Adrenal gland (tissue), 12 donors: ENCODE measurements around the gene RAVER2. TPM values are rescaled to one million over a fixed set of nuclear protein-coding genes. Genes with fewer than 3 reads are reported as not detected.

Experiments
- DNase-seq, 7 donors: peaks; one replicate each; pipeline ENCODE4 v3.0.0-alpha.2; 2019 to 2020
- H3K27ac ChIP-seq, 5 donors: fragments of 200-600 bp; sonication (generic) in 4 of 5; 1 replicate in 3 of 5; 2 replicates in 2 of 5; pipeline versions ENCODE4 v1.5.1 to v1.8.0; 2016 to 2020; ENCODE audit warnings: mild to moderate bottlenecking in 1 of 5
- H3K27me3 ChIP-seq: fragments of 200-600 bp; 2 replicates; pipeline ENCODE4 v1.8.0; 2021
- H3K36me3 ChIP-seq, 2 donors: fragments of 200-600 bp; replicated peaks in 1 of 2; 1 replicate in 1 of 2; 2 replicates in 1 of 2; pipeline versions ENCODE4 v1.5.1 to v1.8.0; 2018 to 2022
- H3K4me1 ChIP-seq, 2 donors: fragments of 200-600 bp; replicated peaks in 1 of 2; 1 replicate in 1 of 2; 2 replicates in 1 of 2; pipeline versions ENCODE4 v1.5.1 to v1.8.0; 2018 to 2021
- H3K4me3 ChIP-seq, 4 donors: fragments of 200-600 bp; sonication (generic) in 3 of 4; one replicate each; pipeline ENCODE4 v1.5.1; 2016 to 2018
- H3K9me3 ChIP-seq, 3 donors: fragments of 200-600 bp; sonication (generic) in 1 of 3; replicated peaks in 1 of 3; 1 replicate in 2 of 3; 2 replicates in 1 of 3; pipeline versions ENCODE4 v1.5.1 to v1.8.0; 2016 to 2021
- POLR2A ChIP-seq, 2 donors: fragments of 450-650 bp; IDR thresholded peaks; one replicate each; pipeline ENCODE4 v1.6.1; 2017; ENCODE audit warnings: antibody characterized with exemption in 2 of 2, mild to moderate bottlenecking in 2 of 2, moderate library complexity in 1 of 2
- WGBS, 4 donors: extraction: QIAGEN DNeasy Blood & Tissue Kit in 2 of 4; methylation state at CpG; one replicate each; pipeline versions ENCODE4 v1.1.5 to v1.1.7; 2013 to 2017; 5-methylcytosine and 5-hydroxymethylcytosine counted together
- intact Hi-C, 2 donors: fragments of 100-400 bp; cut with DNase I; formaldehyde crosslinking; loops; one replicate each; pipeline versions ENCODE4 v1.14.1 to v1.15.0; 2022 to 2023
- polyA plus RNA-seq, 3 donors: library from polyadenylated mRNA; stranded (reverse); fragments of 200-250 nt in 2 of 3; fragments of 350-450 nt in 1 of 3; fragmentation: Illumina TruSeq in 1 of 3; extraction: RNeasy Lipid Tissue Mini Kit (QIAGEN cat#74804) in 1 of 3; gene quantifications; one replicate each; pipeline ENCODE4 v1.2.3, GENCODE V29; 2013 to 2014
- total RNA-seq, 9 donors: library from RNA; depleted of rRNA in 4 of 9; stranded (reverse); fragments of >200 nt in 4 of 9; fragments of 120-200 nt in 1 of 9; fragmentation: NEBNext Ultra II Directional in 1 of 9; extraction: Animal tissue kit (Norgen Biotek cat#: 25700) in 1 of 9; gene quantifications; one replicate each; pipeline versions ENCODE4 v1.1.0 to v1.2.4, GENCODE V29; 2013 to 2023
- TF ChIP-seq, protein P1 (sequence below), 6 experiments: fragments of 450-650 bp in 4 of 6; fragments of 200-600 bp in 2 of 6; sonication (generic) in 1 of 6; IDR thresholded peaks; 1 replicate in 5 of 6; 2 replicates in 1 of 6; pipeline versions ENCODE4 v1.5.1 to v1.8.0; 2016 to 2021; ENCODE audit warnings: antibody characterized with exemption in 6 of 6, mild to moderate bottlenecking in 2 of 6, moderate library complexity in 1 of 6
- donor health status: healthy with polysubstance abuse.
- donor health status: Bipolar disorder and iron deficiency.
- donor health status: DM: yes; HTN: yes; CAD: no.
- donor health status: DM: no; HTN: no; CAD: no.
- donor health status: DM: no; HTN: no; CAD: no.
- donor health status: DM: yes; HTN: yes; CAD: no.

The RAVER2 gene
- total and polyA plus RNA-seq, 12 donors, result 7.1 to 19.0 (median 12.4) TPM

DNA sequence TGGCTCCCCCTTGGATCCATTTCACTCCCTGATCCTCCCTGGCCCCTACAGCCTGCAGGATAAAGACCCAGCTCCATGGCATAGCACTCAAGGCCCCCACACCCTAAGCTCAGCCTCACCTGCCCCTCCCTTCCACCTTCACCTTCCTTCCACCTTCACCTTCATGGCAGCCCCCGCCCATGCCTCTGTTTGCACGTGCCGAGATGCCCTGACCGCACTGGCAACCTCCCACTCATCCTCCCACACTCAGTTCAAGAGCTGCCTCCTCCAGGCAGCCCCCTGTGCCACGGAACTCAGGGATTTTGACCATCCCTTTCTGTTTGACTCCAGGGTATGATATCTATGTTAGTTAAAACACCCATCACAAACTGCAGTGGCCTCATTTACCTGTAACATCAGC is 109.8 kb downstream of the RAVER2 start:
- H3K27ac ChIP-seq, result no peak overlapping the region
- DNase-seq, result no peak
- H3K4me1 ChIP-seq, result no peaks in the 10 kb centered on the region
- H3K27me3 ChIP-seq, result no peaks in the 10 kb centered on the region
- intact Hi-C loops, result no loop called here
- WGBS, 4 donors, result 90 to 99% (median 97%) methylated on average over 5 of the region's 5 CpGs
- no peaks in the 10 kb centered on the region for H3K9me3 ChIP-seq
- H3K36me3 ChIP-seq, result peaks cover 0 to 84% of the 10 kb centered on the region in 2 donors
- H3K4me3 ChIP-seq, result no peak overlapping the region
- TF ChIP-seq, protein P1, sequence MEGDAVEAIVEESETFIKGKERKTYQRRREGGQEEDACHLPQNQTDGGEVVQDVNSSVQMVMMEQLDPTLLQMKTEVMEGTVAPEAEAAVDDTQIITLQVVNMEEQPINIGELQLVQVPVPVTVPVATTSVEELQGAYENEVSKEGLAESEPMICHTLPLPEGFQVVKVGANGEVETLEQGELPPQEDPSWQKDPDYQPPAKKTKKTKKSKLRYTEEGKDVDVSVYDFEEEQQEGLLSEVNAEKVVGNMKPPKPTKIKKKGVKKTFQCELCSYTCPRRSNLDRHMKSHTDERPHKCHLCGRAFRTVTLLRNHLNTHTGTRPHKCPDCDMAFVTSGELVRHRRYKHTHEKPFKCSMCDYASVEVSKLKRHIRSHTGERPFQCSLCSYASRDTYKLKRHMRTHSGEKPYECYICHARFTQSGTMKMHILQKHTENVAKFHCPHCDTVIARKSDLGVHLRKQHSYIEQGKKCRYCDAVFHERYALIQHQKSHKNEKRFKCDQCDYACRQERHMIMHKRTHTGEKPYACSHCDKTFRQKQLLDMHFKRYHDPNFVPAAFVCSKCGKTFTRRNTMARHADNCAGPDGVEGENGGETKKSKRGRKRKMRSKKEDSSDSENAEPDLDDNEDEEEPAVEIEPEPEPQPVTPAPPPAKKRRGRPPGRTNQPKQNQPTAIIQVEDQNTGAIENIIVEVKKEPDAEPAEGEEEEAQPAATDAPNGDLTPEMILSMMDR (IDR thresholded peaks at IDR 0.05), result no peak
- no peak for TF ChIP-seq POLR2A (IDR thresholded peaks at IDR 0.05)

DNA sequence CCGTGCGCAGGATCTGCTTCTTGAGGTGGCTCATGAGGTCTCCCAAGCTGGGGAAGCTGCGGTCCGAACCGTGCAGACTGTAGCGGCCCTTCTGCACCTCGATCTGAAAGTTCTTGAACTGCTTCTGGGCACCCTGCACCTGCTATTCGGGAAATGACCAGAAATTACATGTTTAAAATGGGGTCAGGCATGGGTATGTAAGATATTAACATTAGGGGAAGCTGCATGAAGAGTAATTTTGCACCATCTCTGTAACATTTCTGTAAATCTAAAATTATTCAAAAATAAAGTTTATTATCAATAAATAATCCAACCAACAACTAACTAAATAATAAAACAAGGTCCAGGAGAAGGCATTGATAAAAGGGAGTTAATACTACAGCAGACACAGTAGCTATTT is 110.7 kb downstream of the RAVER2 start:
- Histone ChIP-seq H3K36me3 (peaks cover 0 to 82% of the 10 kb centered on the region in 2 donors), H3K4me1 (no peaks in the 10 kb centered on the region), H3K9me3 (no peaks in the 10 kb centered on the region), H3K27me3 (no peaks in the 10 kb centered on the region), H3K27ac (no peak overlapping the region), H3K4me3 (no peak overlapping the region)
- intact Hi-C loops, result no loop called here
- TF ChIP-seq POLR2A (IDR thresholded peaks at IDR 0.05), result no peak
- TF ChIP-seq, protein P1 (IDR thresholded peaks at IDR 0.05), result no peak
- no peak for DNase-seq
- WGBS, 4 donors, result 82 to 98% (median 89%) methylated on average over 5 to 8 of the region's 8 CpGs

DNA sequence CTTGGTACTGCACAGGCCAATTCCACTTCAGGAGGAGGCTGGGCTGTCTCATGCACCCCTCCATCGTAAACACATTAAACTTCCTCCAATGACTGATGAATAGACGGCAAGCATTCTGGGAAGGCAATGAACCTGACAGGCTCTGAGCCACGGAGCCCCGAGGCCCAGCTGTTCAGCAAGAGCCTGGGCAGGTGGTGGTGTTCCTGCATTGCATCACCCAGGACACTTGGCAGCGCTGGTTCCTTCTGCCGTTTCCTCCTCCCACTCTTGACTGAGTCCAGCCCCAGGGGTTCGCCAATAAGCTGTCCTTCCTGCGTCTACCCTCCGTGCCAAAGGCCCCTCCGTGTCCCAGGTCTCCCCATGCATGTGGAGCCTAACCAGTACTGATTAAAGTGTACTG is 111.7 kb downstream of the RAVER2 start:
- H3K27ac ChIP-seq, result no peak overlapping the region
- WGBS, 4 donors, result 73 to 82% (median 78%) methylated on average over 9 to 10 of the region's 10 CpGs
- H3K4me1 ChIP-seq, result no peaks in the 10 kb centered on the region

DNA sequence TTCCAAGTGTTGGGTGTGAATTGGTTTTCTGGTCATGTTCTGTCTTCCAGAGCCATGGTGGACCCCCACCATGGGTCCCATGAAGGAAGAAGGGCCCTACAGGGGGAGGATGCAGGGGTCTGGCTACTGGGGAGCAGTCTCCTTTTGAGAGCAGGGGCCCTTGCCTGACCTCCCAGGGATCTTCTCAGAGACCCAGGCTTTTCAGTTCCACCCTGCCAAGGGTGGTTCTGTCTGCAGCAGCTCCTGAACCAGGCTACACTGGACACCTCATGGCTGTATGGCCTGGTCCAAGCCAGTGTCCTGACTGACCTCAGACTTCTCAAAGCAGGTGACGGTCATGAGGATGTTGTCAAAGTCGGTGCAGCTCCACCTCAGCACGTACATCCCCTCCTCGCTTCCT is 112.5 kb downstream of the RAVER2 start:
- H3K9me3 ChIP-seq, result no peaks in the 10 kb centered on the region
- WGBS, 4 donors, result 92 to 100% (median 96%) methylated on average over 4 of the region's 4 CpGs
- TF ChIP-seq, protein P1 (IDR thresholded peaks at IDR 0.05), result no peak
- no peak for TF ChIP-seq POLR2A (IDR thresholded peaks at IDR 0.05)
- no peaks in the 10 kb centered on the region for H3K4me1 ChIP-seq
- DNase-seq, result no peak
- intact Hi-C loops, result no loop called here
- peaks cover 0 to 74% of the 10 kb centered on the region in 2 donors for H3K36me3 ChIP-seq
- H3K27me3 ChIP-seq, result no peaks in the 10 kb centered on the region
- no peak overlapping the region for H3K27ac ChIP-seq
- H3K4me3 ChIP-seq, result no peak overlapping the region

More for the DNA sequence above, 111.7 kb downstream of the RAVER2 start:
- peaks cover 0 to 78% of the 10 kb centered on the region in 2 donors for H3K36me3 ChIP-seq
- H3K27me3 ChIP-seq, result no peaks in the 10 kb centered on the region
- intact Hi-C loops, result no loop called here
- no peak overlapping the region for H3K4me3 ChIP-seq
- TF ChIP-seq, protein P1 (IDR thresholded peaks at IDR 0.05), result no peak
- no peak for TF ChIP-seq POLR2A (IDR thresholded peaks at IDR 0.05)
- no peaks in the 10 kb centered on the region for H3K9me3 ChIP-seq
- peak in 1 of 7 donors; percentile 53 for DNase-seq
